HepG2 (cell line): ENCODE measurements around the gene FHDC1.

Experiments used
- POLR2AphosphoS5 ChIP-seq: IDR thresholded peaks from 2 replicates; pipeline ENCODE4 v1.6.1; 2012; ENCODE audit warnings: low read depth, low read length
- ZNF274 ChIP-seq: sonication (generic); formaldehyde crosslinking; IDR thresholded peaks from 2 replicates; pipeline ENCODE4 v1.5.1; 2020; ENCODE audit warnings: mild to moderate bottlenecking, missing genetic modification reagents
- ZNF383 ChIP-seq: sonication (generic); formaldehyde crosslinking; IDR thresholded peaks from 2 replicates; pipeline ENCODE4 v1.4.0; 2020; ENCODE audit warnings: missing genetic modification reagents, mild to moderate bottlenecking, borderline replicate concordance
- TF ChIP-seq, protein P1 (sequence below): sonication (generic); formaldehyde crosslinking; IDR thresholded peaks from 2 replicates; pipeline ENCODE4 v1.5.0; 2020; ENCODE audit warnings: mild to moderate bottlenecking, missing genetic modification reagents, moderate library complexity

DNA sequence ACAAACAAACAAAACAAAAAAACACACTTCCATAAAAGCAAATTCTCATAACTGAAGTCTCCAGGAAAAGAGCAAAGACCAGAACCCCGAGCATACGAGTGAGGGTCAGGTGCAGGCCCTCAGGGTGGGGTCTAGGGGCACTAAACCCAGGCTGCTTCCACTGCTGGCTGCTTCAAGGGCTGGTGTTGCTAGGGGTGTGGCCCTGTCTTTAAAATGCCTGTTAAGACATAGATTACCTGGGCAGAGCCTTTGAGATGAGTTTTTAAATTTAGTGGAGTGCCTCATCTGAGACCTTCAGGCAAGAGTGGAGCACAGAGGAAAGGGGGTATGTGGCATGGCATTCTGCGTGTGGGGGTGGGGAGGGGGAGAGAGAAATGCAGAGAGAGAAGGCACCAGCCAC, 87.0 kb downstream of the FHDC1 start:
- TF ChIP-seq POLR2AphosphoS5 (no peak), ZNF383 (CRISPR knock-in tag) (no peak), ZNF274 (CRISPR knock-in tag) (no peak)
- TF ChIP-seq, protein P1, sequence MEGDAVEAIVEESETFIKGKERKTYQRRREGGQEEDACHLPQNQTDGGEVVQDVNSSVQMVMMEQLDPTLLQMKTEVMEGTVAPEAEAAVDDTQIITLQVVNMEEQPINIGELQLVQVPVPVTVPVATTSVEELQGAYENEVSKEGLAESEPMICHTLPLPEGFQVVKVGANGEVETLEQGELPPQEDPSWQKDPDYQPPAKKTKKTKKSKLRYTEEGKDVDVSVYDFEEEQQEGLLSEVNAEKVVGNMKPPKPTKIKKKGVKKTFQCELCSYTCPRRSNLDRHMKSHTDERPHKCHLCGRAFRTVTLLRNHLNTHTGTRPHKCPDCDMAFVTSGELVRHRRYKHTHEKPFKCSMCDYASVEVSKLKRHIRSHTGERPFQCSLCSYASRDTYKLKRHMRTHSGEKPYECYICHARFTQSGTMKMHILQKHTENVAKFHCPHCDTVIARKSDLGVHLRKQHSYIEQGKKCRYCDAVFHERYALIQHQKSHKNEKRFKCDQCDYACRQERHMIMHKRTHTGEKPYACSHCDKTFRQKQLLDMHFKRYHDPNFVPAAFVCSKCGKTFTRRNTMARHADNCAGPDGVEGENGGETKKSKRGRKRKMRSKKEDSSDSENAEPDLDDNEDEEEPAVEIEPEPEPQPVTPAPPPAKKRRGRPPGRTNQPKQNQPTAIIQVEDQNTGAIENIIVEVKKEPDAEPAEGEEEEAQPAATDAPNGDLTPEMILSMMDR (CRISPR knock-in tag) = no peak
